Measurements from ENCODE around the gene RUSC1.

DNA sequence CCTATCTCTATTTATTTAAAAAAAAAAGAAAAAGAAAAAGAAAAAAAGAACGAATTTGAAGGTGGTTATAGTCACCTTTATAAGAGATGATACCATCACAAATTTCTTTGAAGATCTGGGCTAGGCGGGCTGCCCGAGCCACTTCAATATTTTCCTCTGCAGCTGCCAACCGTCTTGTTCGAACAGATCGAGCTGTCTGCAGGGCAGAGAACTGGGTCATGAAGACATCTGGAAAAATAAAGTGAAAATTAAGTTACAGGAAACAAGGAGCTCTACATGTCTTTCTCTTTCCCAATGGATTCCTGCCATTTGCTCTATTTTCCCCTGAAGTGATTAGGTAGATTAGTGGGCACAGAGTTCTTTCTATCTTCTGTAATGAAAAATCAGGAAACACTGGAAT lies 31.9 kb downstream of the RUSC1 start:
- TF ChIP-seq CTCF (IDR thresholded peaks at IDR 0.05; ENCODE audit: extremely low read depth in 1 of 2, insufficient read depth in 1 of 2, low read depth in 1 of 2, low read length in 2 of 2): no peak
- no peak for TF ChIP-seq EZH2 (IDR thresholded peaks at IDR 0.05; ENCODE audit: borderline replicate concordance, low read depth, low read length, severe bottlenecking)
- TF ChIP-seq, protein P1, sequence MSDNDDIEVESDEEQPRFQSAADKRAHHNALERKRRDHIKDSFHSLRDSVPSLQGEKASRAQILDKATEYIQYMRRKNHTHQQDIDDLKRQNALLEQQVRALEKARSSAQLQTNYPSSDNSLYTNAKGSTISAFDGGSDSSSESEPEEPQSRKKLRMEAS (IDR thresholded peaks at IDR 0.05; ENCODE audit: insufficient read depth, insufficient read length): no peak
- no peak for TF ChIP-seq POLR2A (IDR thresholded peaks at IDR 0.05; ENCODE audit: low read depth, low read length)
- no peak for TF ChIP-seq MYC (IDR thresholded peaks at IDR 0.05; ENCODE audit: low read depth, low read length)
- no peak for TF ChIP-seq POLR2AphosphoS5 (IDR thresholded peaks at IDR 0.05; ENCODE audit: insufficient read depth, low read depth, low read length)

Measured in endothelial cell of umbilical vein (primary cell).